ENCODE measurements around the gene GORASP1.

GORASP1 gene

DNA sequence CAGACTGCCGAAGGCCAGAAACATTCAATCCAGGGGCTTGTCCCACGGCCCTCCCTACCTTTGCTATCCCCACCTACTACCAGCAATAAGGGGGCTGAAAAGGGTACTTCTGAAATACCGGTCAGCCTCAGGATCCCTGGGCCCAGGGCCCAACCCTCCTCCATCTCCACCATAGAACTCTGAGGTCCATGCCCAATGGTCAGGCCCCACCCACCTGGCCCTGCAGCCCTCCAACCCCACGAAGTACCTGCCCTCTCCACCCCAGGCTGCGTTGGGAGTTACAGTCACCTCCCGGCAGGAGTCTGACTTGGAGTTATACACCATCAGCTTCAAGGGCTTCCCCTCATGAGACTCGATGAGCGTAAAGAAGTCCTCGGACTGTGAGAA is 6.9 kb downstream of the GORASP1 start:
- DNase-seq (ENCODE audit: low read depth, low spot score) = no peak
- Histone ChIP-seq H3K27me3 (ENCODE audit: control insufficient read depth, insufficient read depth, low read length) (no peaks in the 10 kb centered on the region), H3K27ac (ENCODE audit: low read length) (no peak overlapping the region), H3K4me3 (ENCODE audit: low read length) (no peak overlapping the region), H3K36me3 (ENCODE audit: control insufficient read depth, insufficient read depth, low read length) (peaks cover 9% of the 10 kb centered on the region; the same call in 1 of the 2 replicates), H3K9me3 (ENCODE audit: control insufficient read depth, insufficient read depth, low read length) (no peaks in the 10 kb centered on the region), H3K4me1 (ENCODE audit: control insufficient read depth, insufficient read depth, low read length) (no peaks in the 10 kb centered on the region)
- WGBS (ENCODE audit: insufficient coverage, insufficient read length) = no CpG with 5 or more reads among the region's 9 CpGs

DNA sequence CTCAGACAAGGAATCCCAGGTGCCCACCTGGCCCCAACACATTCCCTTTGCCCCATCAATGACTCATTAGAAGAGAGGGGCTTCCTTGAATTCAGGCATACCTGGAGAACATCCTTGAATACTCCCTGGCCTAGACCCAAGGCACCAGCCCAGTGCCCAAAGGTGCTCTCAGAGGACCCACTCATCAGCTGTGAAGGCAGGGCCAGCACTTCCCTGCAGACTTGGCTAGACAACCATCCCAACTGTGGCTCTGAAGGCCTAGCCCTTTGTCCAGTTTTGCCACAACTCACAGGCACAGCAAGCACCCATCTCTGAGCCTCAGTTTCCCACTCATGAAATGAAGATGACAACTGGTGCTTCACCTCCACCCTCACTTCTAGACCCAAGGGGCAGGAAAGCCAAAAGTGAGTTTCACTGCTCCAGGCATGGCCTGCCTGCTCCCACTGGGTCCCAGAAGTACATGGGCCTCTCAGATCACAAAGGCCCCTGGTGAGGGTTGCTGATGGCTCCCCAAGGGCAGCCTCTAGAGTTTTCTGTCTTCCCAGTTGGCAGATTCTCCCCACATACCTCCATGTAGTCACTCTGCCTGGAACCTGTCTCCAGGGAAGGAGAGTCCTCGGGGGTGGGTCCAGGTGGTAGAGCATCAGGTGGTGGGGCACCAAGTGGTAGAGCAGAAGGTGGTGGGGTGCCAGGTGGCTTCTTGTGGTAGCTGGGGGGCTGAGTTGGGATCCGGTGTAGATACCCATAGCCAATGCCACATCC is 7.5 kb downstream of the GORASP1 start:
- WGBS (ENCODE audit: insufficient coverage, insufficient read length) = no CpG with 5 or more reads among the region's 2 CpGs
- Histone ChIP-seq H3K27me3 (ENCODE audit: control insufficient read depth, insufficient read depth, low read length) (no peaks in the 10 kb centered on the region), H3K4me3 (ENCODE audit: low read length) (no peak overlapping the region), H3K9me3 (ENCODE audit: control insufficient read depth, insufficient read depth, low read length) (no peaks in the 10 kb centered on the region), H3K27ac (ENCODE audit: low read length) (no peak overlapping the region), H3K36me3 (ENCODE audit: control insufficient read depth, insufficient read depth, low read length) (peaks cover 12% of the 10 kb centered on the region; the same call in 1 of the 2 replicates), H3K4me1 (ENCODE audit: control insufficient read depth, insufficient read depth, low read length) (no peaks in the 10 kb centered on the region)
- no peak for DNase-seq (ENCODE audit: low read depth, low spot score)

DNA sequence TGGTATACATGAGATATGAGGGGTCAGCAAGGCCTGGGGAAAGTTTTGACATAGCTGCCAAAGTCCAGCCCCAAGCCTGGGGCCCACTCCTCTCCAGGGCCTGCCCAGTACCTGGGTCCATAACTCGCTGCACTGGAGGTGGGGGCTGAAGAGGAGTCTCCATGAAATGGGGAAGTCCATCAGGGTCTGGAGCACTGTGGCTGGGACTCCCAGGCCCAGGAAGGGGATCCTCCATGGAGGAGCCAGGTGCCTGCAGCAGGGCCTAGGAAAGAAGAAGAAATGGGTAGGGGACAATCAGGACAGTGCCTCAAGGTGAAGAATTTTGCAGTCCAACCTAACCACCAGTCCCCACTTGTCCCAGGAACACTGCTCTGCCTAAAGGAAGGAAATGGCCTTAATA is 8.2 kb downstream of the GORASP1 start:
- Histone ChIP-seq H3K4me1 (ENCODE audit: control insufficient read depth, insufficient read depth, low read length) (no peaks in the 10 kb centered on the region), H3K36me3 (ENCODE audit: control insufficient read depth, insufficient read depth, low read length) (peaks cover 19% of the 10 kb centered on the region; the same call in 1 of the 2 replicates), H3K27ac (ENCODE audit: low read length) (no peak overlapping the region), H3K9me3 (ENCODE audit: control insufficient read depth, insufficient read depth, low read length) (no peaks in the 10 kb centered on the region), H3K4me3 (ENCODE audit: low read length) (no peak overlapping the region), H3K27me3 (ENCODE audit: control insufficient read depth, insufficient read depth, low read length) (no peaks in the 10 kb centered on the region)
- DNase-seq (ENCODE audit: low read depth, low spot score) = no peak
- WGBS (ENCODE audit: insufficient coverage, insufficient read length) = no CpG with 5 or more reads among the region's 1 CpG

DNA sequence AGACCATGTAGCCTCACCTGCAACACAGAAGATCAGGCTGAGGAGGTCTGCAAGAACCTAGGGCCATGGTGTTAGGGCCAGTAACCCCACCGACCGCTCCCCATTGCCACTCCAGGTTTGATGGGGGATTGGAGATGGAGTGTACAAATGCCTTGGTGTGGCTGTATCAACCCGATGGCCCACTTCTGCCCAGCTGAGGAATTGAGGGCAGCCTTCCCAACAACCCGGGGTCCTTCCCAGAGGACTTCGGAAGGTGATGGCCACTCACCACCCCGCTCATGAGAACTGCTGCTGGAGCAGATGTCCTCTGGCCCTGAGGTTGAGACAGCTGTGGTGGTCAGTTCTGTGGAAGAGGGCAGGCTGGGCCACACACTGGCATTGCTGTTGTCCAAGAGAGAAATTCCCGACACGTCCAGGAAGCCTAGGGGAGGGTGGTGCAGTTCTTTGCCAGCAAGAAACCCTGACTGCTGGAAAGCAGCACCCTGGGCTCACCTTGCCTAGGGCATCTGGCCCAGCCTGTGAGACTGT is 8.9 kb downstream of the GORASP1 start:
- H3K4me1 ChIP-seq (ENCODE audit: control insufficient read depth, insufficient read depth, low read length) = no peaks in the 10 kb centered on the region
- H3K27me3 ChIP-seq (ENCODE audit: control insufficient read depth, insufficient read depth, low read length) = no peaks in the 10 kb centered on the region
- H3K9me3 ChIP-seq (ENCODE audit: control insufficient read depth, insufficient read depth, low read length) = no peaks in the 10 kb centered on the region
- no peak overlapping the region for H3K27ac ChIP-seq (ENCODE audit: low read length)
- no peak for DNase-seq (ENCODE audit: low read depth, low spot score)
- H3K36me3 ChIP-seq (ENCODE audit: control insufficient read depth, insufficient read depth, low read length) = peaks cover 20% of the 10 kb centered on the region; the same call in 1 of the 2 replicates
- WGBS (ENCODE audit: insufficient coverage, insufficient read length) = no CpG with 5 or more reads among the region's 8 CpGs
- H3K4me3 ChIP-seq (ENCODE audit: low read length) = no peak overlapping the region

DNA sequence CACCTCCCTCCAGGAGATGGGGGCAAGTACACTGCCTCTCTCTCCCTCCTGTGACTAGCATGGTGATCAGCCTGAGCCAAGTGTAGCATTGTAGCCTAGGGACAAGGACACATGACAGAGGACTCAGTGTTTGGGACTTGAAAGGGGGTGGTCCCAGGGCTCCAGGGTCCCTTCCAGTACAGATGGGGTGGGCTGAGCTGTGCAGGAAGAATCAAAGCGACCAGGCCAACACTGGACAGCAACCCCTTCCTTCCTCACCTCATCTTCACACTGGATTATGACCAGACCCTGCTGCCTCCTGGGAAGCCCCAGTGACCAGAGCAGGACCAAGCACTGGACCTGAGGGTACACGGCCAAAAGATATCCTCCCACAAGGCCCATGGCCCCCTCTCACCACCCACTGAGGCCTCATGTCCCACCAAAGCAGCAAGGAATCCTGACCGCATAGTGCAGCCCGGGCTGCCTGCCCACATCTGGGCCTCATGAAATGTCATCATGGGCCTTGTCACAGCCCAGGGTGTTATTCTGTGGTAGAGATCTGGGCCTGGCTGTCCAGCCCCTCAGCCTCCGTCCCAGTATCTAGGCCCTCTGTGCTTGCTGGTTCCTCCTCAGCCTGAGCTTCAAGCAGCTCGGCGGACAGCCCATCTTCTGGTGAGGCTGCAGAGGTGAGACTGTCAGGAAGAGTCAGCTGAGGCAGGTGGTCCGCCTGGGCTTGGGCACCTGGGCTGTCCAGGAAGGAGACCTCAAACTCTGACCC is 9.5 kb downstream of the GORASP1 start:
- DNase-seq (ENCODE audit: low read depth, low spot score) = no peak
- no peak overlapping the region for H3K27ac ChIP-seq (ENCODE audit: low read length)
- H3K9me3 ChIP-seq (ENCODE audit: control insufficient read depth, insufficient read depth, low read length) = no peaks in the 10 kb centered on the region
- no peaks in the 10 kb centered on the region for H3K27me3 ChIP-seq (ENCODE audit: control insufficient read depth, insufficient read depth, low read length)
- H3K4me3 ChIP-seq (ENCODE audit: low read length) = no peak overlapping the region
- peaks cover 20% of the 10 kb centered on the region; the same call in 1 of the 2 replicates for H3K36me3 ChIP-seq (ENCODE audit: control insufficient read depth, insufficient read depth, low read length)
- no CpG with 5 or more reads among the region's 8 CpGs for WGBS (ENCODE audit: insufficient coverage, insufficient read length)
- no peaks in the 10 kb centered on the region for H3K4me1 ChIP-seq (ENCODE audit: control insufficient read depth, insufficient read depth, low read length)

GRCh38 chr3:39096775-39097174 is 10.7 kb downstream of the GORASP1 start:
- Histone ChIP-seq H3K27ac (ENCODE audit: low read length) (no peak overlapping the region), H3K4me1 (ENCODE audit: control insufficient read depth, insufficient read depth, low read length) (no peaks in the 10 kb centered on the region), H3K27me3 (ENCODE audit: control insufficient read depth, insufficient read depth, low read length) (no peaks in the 10 kb centered on the region), H3K9me3 (ENCODE audit: control insufficient read depth, insufficient read depth, low read length) (no peaks in the 10 kb centered on the region), H3K4me3 (ENCODE audit: low read length) (no peak overlapping the region), H3K36me3 (ENCODE audit: control insufficient read depth, insufficient read depth, low read length) (peaks cover 25% of the 10 kb centered on the region; the same call in 1 of the 2 replicates)
- WGBS (ENCODE audit: insufficient coverage, insufficient read length) = no CpG with 5 or more reads among the region's 3 CpGs
- no peak for DNase-seq (ENCODE audit: low read depth, low spot score)

DNA sequence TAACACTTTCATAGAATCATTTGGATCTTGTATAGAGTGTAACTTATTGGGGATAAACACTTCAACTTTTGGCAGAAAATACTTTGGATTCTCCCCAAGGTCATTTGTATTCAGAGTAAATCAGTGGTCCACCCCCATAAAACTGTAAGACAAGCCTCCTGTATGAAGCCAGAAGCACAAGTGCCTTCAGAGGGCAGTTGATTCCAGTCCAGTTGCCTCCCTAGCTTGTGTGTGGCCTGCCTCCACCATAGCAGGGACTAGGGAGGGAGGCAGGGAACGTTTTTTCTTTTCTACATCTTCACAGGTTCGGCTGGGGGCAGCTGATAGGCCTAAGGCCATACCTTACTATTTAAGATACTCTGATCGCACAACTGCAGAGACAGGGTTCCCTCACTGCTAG is 11.6 kb downstream of the GORASP1 start:
- no peaks in the 10 kb centered on the region for H3K4me1 ChIP-seq (ENCODE audit: control insufficient read depth, insufficient read depth, low read length)

GRCh38 chr3:39094851-39095677 is 12.4 kb downstream of the GORASP1 start:
- no CpG with 5 or more reads among the region's 7 CpGs for WGBS (ENCODE audit: insufficient coverage, insufficient read length)
- Histone ChIP-seq H3K4me1 (ENCODE audit: control insufficient read depth, insufficient read depth, low read length) (no peaks in the 10 kb centered on the region), H3K36me3 (ENCODE audit: control insufficient read depth, insufficient read depth, low read length) (peaks cover 25% of the 10 kb centered on the region; the same call in 1 of the 2 replicates), H3K9me3 (ENCODE audit: control insufficient read depth, insufficient read depth, low read length) (no peaks in the 10 kb centered on the region), H3K4me3 (ENCODE audit: low read length) (no peak overlapping the region), H3K27me3 (ENCODE audit: control insufficient read depth, insufficient read depth, low read length) (no peaks in the 10 kb centered on the region), H3K27ac (ENCODE audit: low read length) (no peak overlapping the region)
- DNase-seq (ENCODE audit: low read depth, low spot score) = no peak

More for the DNA sequence above, 11.6 kb downstream of the GORASP1 start:
- Histone ChIP-seq H3K27ac (ENCODE audit: low read length) (no peak overlapping the region), H3K9me3 (ENCODE audit: control insufficient read depth, insufficient read depth, low read length) (no peaks in the 10 kb centered on the region), H3K27me3 (ENCODE audit: control insufficient read depth, insufficient read depth, low read length) (no peaks in the 10 kb centered on the region), H3K4me3 (ENCODE audit: low read length) (no peak overlapping the region), H3K36me3 (ENCODE audit: control insufficient read depth, insufficient read depth, low read length) (peaks cover 25% of the 10 kb centered on the region; the same call in 1 of the 2 replicates)
- no peak for DNase-seq (ENCODE audit: low read depth, low spot score)
- no CpG with 5 or more reads among the region's 3 CpGs for WGBS (ENCODE audit: insufficient coverage, insufficient read length)

- Histone ChIP-seq H3K36me3 (ENCODE audit: control insufficient read depth, insufficient read depth, low read length) (peaks cover 28% of the 10 kb centered on the region; the same call in 1 of the 2 replicates), H3K27me3 (ENCODE audit: control insufficient read depth, insufficient read depth, low read length) (no peaks in the 10 kb centered on the region), H3K4me3 (ENCODE audit: low read length) (no peak overlapping the region), H3K9me3 (ENCODE audit: control insufficient read depth, insufficient read depth, low read length) (no peaks in the 10 kb centered on the region), H3K4me1 (ENCODE audit: control insufficient read depth, insufficient read depth, low read length) (no peaks in the 10 kb centered on the region), H3K27ac (ENCODE audit: low read length) (no peak overlapping the region)
- no peak for DNase-seq (ENCODE audit: low read depth, low spot score)
- no CpG with 5 or more reads among the region's 2 CpGs for WGBS (ENCODE audit: insufficient coverage, insufficient read length)
Measured at GRCh38 chr3:39090922-39091321, 16.5 kb downstream of the GORASP1 start.

DNA sequence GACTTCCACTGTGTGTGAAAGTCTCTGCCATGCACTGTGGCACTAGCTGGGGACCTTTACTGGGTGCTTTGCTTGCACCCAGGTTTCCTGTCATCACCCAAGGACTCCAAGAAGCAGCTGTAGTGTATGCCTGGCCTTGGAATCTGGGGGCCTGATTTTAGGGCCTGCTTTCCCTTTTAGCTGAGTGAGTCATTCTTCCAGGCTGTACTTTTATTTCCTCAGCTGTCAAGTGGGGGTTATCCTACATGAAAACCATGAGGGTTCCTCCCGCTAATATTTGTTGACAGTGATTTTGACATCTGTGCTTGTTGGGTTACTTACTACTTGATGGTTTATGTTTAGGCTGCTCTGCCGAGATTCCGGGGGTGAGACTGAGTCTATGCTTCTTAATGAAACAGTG is 18.5 kb downstream of the GORASP1 start:
- peaks cover 18% of the 10 kb centered on the region; the same call in 1 of the 2 replicates for H3K36me3 ChIP-seq (ENCODE audit: control insufficient read depth, insufficient read depth, low read length)
- WGBS (ENCODE audit: insufficient coverage, insufficient read length) = no CpG with 5 or more reads among the region's 3 CpGs
- no peaks in the 10 kb centered on the region for H3K9me3 ChIP-seq (ENCODE audit: control insufficient read depth, insufficient read depth, low read length)
- no peaks in the 10 kb centered on the region for H3K27me3 ChIP-seq (ENCODE audit: control insufficient read depth, insufficient read depth, low read length)
- no peak for DNase-seq (ENCODE audit: low read depth, low spot score)
- no peaks in the 10 kb centered on the region for H3K4me1 ChIP-seq (ENCODE audit: control insufficient read depth, insufficient read depth, low read length)
- H3K27ac ChIP-seq (ENCODE audit: low read length) = no peak overlapping the region
- H3K4me3 ChIP-seq (ENCODE audit: low read length) = no peak overlapping the region

All from iPS DF 6.9 (cell line).